T-cell (primary cell): ENCODE data around the gene COL4A1. TPM values are rescaled to one million over a fixed set of nuclear protein-coding genes. Genes with fewer than 3 reads are reported as not detected.

Source experiments
- ATAC-seq, 4 experiments: fragments of 200-7000 bp in 3 of 4; fragments of 150-1000 bp in 1 of 4; cut with Tn5 transposase; replicated peaks in 1 of 4; 1 replicate in 3 of 4; 2 replicates in 1 of 4; pipeline ENCODE4 v1.10.0; 2021; ENCODE audit warnings: moderate library complexity in 3 of 4, mild to moderate bottlenecking in 2 of 4, moderate number of reproducible peaks in 1 of 4
- CTCF ChIA-PET, 2 donors: fragments of 300-600 bp; sonication (Branson Sonifier 250); formaldehyde crosslinking; loops; one replicate each; lab custom pipeline; 2022; ENCODE audit warnings: antibody characterized with exemption in 2 of 2; lab: Charles Lee
- POLR2A ChIA-PET, 2 donors: fragments of 300-600 bp; sonication (Branson Sonifier 250); formaldehyde crosslinking; loops; one replicate each; lab custom pipeline; 2022; ENCODE audit warnings: antibody characterized with exemption in 2 of 2; lab: Charles Lee
- DNase-seq, 35 experiments: peaks; one replicate each; pipeline versions ENCODE4 v3.0.0 to v3.0.0-alpha.2; 2013 to 2023
- H3K27ac ChIP-seq: one replicate; pipeline ENCODE4 v1.5.1; 2013; ENCODE audit warnings: low read length
- H3K27me3 ChIP-seq, 2 experiments: replicated peaks in 1 of 2; 1 replicate in 1 of 2; 2 replicates in 1 of 2; pipeline versions ENCODE4 v1.6.1 to v1.7.0; 2013; ENCODE audit warnings: low read length in 1 of 2, mixed read lengths in 1 of 2; ENCODE audit not compliant: control insufficient read depth in 2 of 2, insufficient read depth in 2 of 2; ENCODE audit errors: extremely low read depth in 1 of 2
- H3K36me3 ChIP-seq, 2 donors: 1 replicate in 1 of 2; 2 replicates in 1 of 2; pipeline versions ENCODE4 v1.6.1 to v1.7.0; 2013; ENCODE audit warnings: low read length in 1 of 2; ENCODE audit not compliant: control insufficient read depth in 2 of 2, insufficient read depth in 1 of 2; ENCODE audit errors: extremely low read depth in 1 of 2
- H3K4me1 ChIP-seq, 2 experiments: 1 replicate in 1 of 2; 2 replicates in 1 of 2; pipeline versions ENCODE4 v1.6.1 to v1.7.0; 2013; ENCODE audit warnings: low read length in 2 of 2, mixed read lengths in 1 of 2; ENCODE audit not compliant: insufficient read depth in 2 of 2, control insufficient read depth in 1 of 2; ENCODE audit errors: extremely low read depth in 1 of 2
- H3K4me3 ChIP-seq, 2 donors: 1 replicate in 1 of 2; 2 replicates in 1 of 2; pipeline versions ENCODE4 v1.5.1 to v1.7.0; 2013; ENCODE audit warnings: mild to moderate bottlenecking in 2 of 2, low read length in 1 of 2, moderate library complexity in 1 of 2; ENCODE audit not compliant: control insufficient read depth in 1 of 2; ENCODE audit errors: extremely low read depth in 1 of 2
- H3K9me3 ChIP-seq: 2 replicates; pipeline ENCODE4 v1.7.0; 2013
- H3K27ac Mint-ChIP-seq, 2 donors: one replicate each; pipeline ENCODE4 v1.8.0; 2020 to 2021; ENCODE audit warnings: mild to moderate bottlenecking in 2 of 2, mixed read lengths in 2 of 2
- H3K27me3 Mint-ChIP-seq, 2 donors: one replicate each; pipeline ENCODE4 v1.8.0; 2021 to 2022; ENCODE audit warnings: mixed read lengths in 2 of 2
- H3K36me3 Mint-ChIP-seq: one replicate; pipeline ENCODE4 v1.8.0; 2021; ENCODE audit warnings: mixed read lengths
- H3K4me1 Mint-ChIP-seq, 3 donors: one replicate each; pipeline ENCODE4 v1.8.0; 2020 to 2022; ENCODE audit warnings: mixed read lengths in 3 of 3, mild to moderate bottlenecking in 1 of 3
- H3K4me3 Mint-ChIP-seq, 3 donors: one replicate each; pipeline ENCODE4 v1.8.0; 2020 to 2022; ENCODE audit warnings: mild to moderate bottlenecking in 3 of 3, mixed read lengths in 3 of 3, moderate library complexity in 3 of 3
- H3K9me3 Mint-ChIP-seq, 3 donors: one replicate each; pipeline ENCODE4 v1.8.0; 2020 to 2022; ENCODE audit warnings: mixed read lengths in 3 of 3
- WGBS: methylation state at CpG from one replicate; pipeline ENCODE4 v1.1.5; 2013; ENCODE audit warnings: missing lambda C conversion rate; ENCODE audit not compliant: insufficient coverage; 5-methylcytosine and 5-hydroxymethylcytosine counted together
- total RNA-seq, 35 experiments: library from RNA in 6 of 35; stranded (reverse) in 6 of 35; fragments of 120-200 nt in 1 of 35; gene quantifications; one replicate each; pipeline versions ENCODE4 v1.2.1 to v1.2.4 and lab custom pipeline; 2013 to 2026

The COL4A1 gene
- total RNA-seq, 5 donors from 2014 or later (not counting 1 experiment from before 2014, with no cell fraction given): 0.49 to 1.3 (median 0.85) TPM; not detected in 2

DNA sequence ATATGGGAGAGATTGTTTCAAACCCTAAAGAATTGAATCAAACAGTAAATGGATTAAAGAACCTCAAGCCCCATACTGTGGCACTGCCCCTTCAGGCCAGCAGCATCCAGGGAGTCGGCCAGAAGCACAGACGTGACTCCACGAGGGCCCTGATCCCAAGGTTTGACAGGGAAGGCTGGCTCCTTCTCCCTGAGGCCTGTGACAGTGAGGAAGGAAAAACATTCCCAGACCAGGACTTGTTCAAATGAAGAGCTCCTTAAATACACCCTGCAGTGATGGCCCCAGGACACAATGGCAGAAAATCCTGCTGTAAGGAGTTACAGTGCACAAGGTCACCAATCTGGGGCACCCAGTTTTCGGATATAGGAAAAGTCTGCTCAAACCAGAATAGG is 91.0 kb downstream of the COL4A1 start:
- H3K4me3 ChIP-seq: no peak overlapping the region
- Mint-ChIP-seq H3K4me3 (no peak overlapping the region), H3K36me3 (no peaks in the 10 kb centered on the region), H3K27ac (no peak overlapping the region), H3K4me1 (no peaks in the 10 kb centered on the region), H3K9me3 (no peaks in the 10 kb centered on the region), H3K27me3 (peaks cover 3 to 24% of the 10 kb centered on the region in 2 donors)
- ChIA-PET CTCF (interaction anchor here in 1 of 2 donors (0.6 kb wide), 1 partner anchor 153 kb away, joined by 3 read pairs; no protein-coding TSS in a partner anchor), POLR2A (no interaction called here)
- ATAC-seq (no peak), DNase-seq (no peak)
- no peaks in the 10 kb centered on the region for H3K36me3 ChIP-seq
- H3K9me3 ChIP-seq: no peaks in the 10 kb centered on the region
- WGBS: no CpG with 5 or more reads among the region's 4 CpGs
- H3K27me3 ChIP-seq: peaks cover 0 to 14% of the 10 kb centered on the region in 2 experiments
- no peaks in the 10 kb centered on the region for H3K4me1 ChIP-seq
- no peak overlapping the region for H3K27ac ChIP-seq

DNA sequence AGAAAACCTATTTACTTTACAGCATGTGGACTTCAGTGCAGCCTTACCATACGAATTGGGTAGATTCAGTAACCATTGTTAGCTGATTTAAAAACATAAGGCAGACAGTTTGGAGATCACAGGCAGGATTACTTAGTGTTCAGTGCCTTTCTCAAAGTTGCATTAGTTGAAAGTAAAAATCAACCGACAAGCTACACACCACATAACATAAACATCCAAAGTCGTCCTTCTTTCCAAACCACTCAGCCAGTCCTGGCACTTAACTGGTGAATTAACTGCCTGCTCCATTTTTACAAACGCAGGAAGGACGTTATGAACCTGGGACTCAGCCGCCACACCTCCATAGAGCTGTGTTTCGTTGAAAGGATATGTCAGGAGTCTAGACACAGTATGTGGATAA is 91.4 kb downstream of the COL4A1 start:
- H3K4me3 ChIP-seq: no peak overlapping the region
- no peaks in the 10 kb centered on the region for H3K36me3 ChIP-seq
- CTCF ChIA-PET: no interaction called here
- 20% methylated on average over 1 of the region's 7 CpGs for WGBS
- POLR2A ChIA-PET: no interaction called here
- Mint-ChIP-seq H3K27ac (no peak overlapping the region), H3K4me1 (no peaks in the 10 kb centered on the region), H3K9me3 (no peaks in the 10 kb centered on the region), H3K4me3 (no peak overlapping the region), H3K36me3 (no peaks in the 10 kb centered on the region), H3K27me3 (peaks cover 5 to 24% of the 10 kb centered on the region in 2 donors)
- no peak overlapping the region for H3K27ac ChIP-seq
- ATAC-seq (no peak), DNase-seq (no peak)
- H3K27me3 ChIP-seq: peaks cover 0 to 18% of the 10 kb centered on the region in 2 experiments
- H3K9me3 ChIP-seq: no peaks in the 10 kb centered on the region
- H3K4me1 ChIP-seq: no peaks in the 10 kb centered on the region

DNA sequence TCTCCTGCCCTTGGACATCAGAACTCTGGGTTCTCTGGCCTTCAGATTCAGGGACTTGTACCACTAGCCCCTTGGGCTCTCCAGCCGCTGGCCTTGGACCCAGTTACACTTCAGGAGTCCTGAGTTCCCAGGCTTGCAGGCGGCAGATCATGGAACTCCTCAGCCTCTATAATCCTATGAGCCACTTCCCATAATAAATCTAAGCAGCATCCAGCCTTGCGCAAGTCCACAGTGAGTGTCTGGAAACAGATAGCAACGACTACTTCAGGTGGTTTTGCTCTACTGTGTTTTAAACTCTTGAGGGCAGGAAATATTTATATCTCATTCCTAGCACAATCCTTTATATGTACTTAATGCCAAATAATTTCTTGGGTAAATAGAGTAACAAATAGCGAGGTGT is 92.3 kb downstream of the COL4A1 start:
- Histone ChIP-seq H3K9me3 (no peaks in the 10 kb centered on the region), H3K4me3 (no peak overlapping the region), H3K36me3 (no peaks in the 10 kb centered on the region), H3K4me1 (no peaks in the 10 kb centered on the region), H3K27me3 (peaks cover 0 to 18% of the 10 kb centered on the region in 2 experiments), H3K27ac (no peak overlapping the region)
- ATAC-seq (no peak), DNase-seq (no peak)
- CTCF ChIA-PET: no interaction called here
- 100% methylated on average over 2 of the region's 5 CpGs for WGBS
- peaks cover 4 to 24% of the 10 kb centered on the region in 2 donors for H3K27me3 Mint-ChIP-seq
- H3K9me3 Mint-ChIP-seq: no peaks in the 10 kb centered on the region
- POLR2A ChIA-PET: no interaction called here
- no peaks in the 10 kb centered on the region for H3K36me3 Mint-ChIP-seq
- no peaks in the 10 kb centered on the region for H3K4me1 Mint-ChIP-seq
- H3K4me3 Mint-ChIP-seq: no peak overlapping the region
- no peak overlapping the region for H3K27ac Mint-ChIP-seq

DNA sequence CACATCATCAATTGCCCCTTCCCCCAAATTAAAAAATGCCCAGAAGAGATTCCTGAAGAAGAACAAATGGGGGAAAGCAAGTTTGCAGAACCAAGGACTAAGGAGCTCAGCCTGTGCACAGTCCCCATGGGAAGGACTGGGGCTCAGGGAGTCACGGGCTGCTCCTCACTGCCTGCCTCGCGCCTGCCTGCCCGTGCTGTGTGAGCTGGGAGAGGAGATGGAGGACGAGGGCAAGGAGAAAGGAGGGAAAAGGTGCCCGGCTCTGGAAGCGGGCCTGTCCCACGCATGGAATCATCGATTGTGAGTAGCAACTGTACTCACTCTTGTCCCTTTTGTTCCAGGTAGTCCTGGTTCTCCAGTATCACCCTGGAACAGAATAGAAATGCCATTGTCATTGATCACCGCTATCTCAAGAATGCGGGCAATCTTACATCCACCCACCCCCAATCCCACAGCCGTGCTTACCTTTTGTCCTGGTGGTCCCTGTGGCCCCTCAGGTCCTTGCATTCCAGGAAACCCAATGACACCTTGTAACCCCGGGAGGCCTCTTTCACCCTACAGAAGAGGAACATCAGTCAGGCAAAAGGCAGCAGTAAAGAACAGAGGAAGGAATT is 93.4 kb downstream of the COL4A1 start:
- no peaks in the 10 kb centered on the region for H3K9me3 ChIP-seq
- no peak overlapping the region for H3K4me3 ChIP-seq
- peaks cover 5 to 18% of the 10 kb centered on the region in 2 donors for H3K27me3 Mint-ChIP-seq
- no peaks in the 10 kb centered on the region for H3K9me3 Mint-ChIP-seq
- H3K4me3 Mint-ChIP-seq: no peak overlapping the region
- no peak overlapping the region for H3K27ac Mint-ChIP-seq
- ATAC-seq: no peak
- POLR2A ChIA-PET: no interaction called here
- WGBS: 85% methylated on average over 7 of the region's 13 CpGs
- no peak for DNase-seq
- no peaks in the 10 kb centered on the region for H3K36me3 ChIP-seq
- no peaks in the 10 kb centered on the region for H3K4me1 ChIP-seq
- peaks cover 0 to 18% of the 10 kb centered on the region in 2 experiments for H3K27me3 ChIP-seq
- no peaks in the 10 kb centered on the region for H3K36me3 Mint-ChIP-seq
- H3K4me1 Mint-ChIP-seq: no peaks in the 10 kb centered on the region
- no peak overlapping the region for H3K27ac ChIP-seq
- CTCF ChIA-PET: interaction anchor here in 1 of 2 donors (0.6 kb wide), 1 partner anchor 242 kb away, joined by 3 read pairs; no protein-coding TSS in a partner anchor

DNA sequence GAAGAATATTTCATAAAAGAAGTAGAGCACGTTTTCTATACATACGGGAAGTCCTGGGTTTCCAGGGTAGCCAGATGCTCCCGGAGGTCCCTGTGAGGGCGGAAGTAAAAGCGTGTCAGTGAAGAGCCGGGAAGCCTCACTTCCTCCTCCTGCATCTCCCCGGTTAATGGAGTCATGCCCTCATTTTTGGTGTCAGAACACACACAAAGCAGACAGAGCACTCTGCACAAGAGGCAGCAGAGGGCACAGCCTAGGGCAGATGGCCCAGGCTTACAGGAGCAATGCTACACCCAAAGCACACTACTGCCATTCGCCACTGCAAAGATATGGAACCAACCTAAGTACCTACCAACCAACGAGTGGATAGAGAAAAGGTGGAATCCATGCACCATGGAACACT is 94.4 kb downstream of the COL4A1 start:
- DNase-seq (no peak), ATAC-seq (no peak)
- H3K27me3 ChIP-seq: peaks cover 0 to 22% of the 10 kb centered on the region in 2 experiments
- no peaks in the 10 kb centered on the region for H3K9me3 ChIP-seq
- Mint-ChIP-seq H3K4me1 (no peaks in the 10 kb centered on the region), H3K27me3 (peaks cover 5 to 9% of the 10 kb centered on the region in 2 donors), H3K4me3 (no peak overlapping the region), H3K9me3 (no peaks in the 10 kb centered on the region), H3K27ac (no peak overlapping the region), H3K36me3 (no peaks in the 10 kb centered on the region)
- CTCF ChIA-PET: no interaction called here
- POLR2A ChIA-PET: no interaction called here
- H3K36me3 ChIP-seq: no peaks in the 10 kb centered on the region
- no peaks in the 10 kb centered on the region for H3K4me1 ChIP-seq
- WGBS: 92% methylated on average over 6 of the region's 9 CpGs
- H3K4me3 ChIP-seq: no peak overlapping the region
- H3K27ac ChIP-seq: no peak overlapping the region

DNA sequence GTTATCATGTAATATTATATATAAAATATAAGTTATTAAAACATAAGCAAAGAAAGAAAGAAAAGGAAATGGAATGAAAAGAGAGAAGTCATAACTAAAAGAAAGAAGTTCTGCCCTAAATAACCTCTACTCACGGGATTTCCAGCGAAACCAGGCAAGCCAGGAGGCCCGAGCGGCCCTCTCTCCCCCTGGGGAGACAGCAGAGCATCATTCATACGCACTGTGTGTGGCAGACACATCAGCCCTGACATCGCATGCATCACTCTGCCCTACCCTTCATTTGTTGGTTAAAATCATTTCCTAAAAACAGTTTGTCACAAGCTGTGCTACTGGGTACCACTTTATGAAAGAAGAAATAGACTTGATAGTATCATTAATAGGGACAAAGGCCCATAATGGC is 95.2 kb downstream of the COL4A1 start:
- no peak for ATAC-seq
- 65% methylated on average over 2 of the region's 6 CpGs for WGBS

More for the DNA sequence above, 95.2 kb downstream of the COL4A1 start:
- Histone ChIP-seq H3K27me3 (peaks cover 0 to 22% of the 10 kb centered on the region in 2 experiments), H3K4me3 (no peak overlapping the region), H3K9me3 (no peaks in the 10 kb centered on the region), H3K27ac (no peak overlapping the region), H3K4me1 (no peaks in the 10 kb centered on the region), H3K36me3 (no peaks in the 10 kb centered on the region)
- no peaks in the 10 kb centered on the region for H3K9me3 Mint-ChIP-seq
- POLR2A ChIA-PET: no interaction called here
- H3K4me3 Mint-ChIP-seq: no peak overlapping the region
- H3K36me3 Mint-ChIP-seq: no peaks in the 10 kb centered on the region
- no peaks in the 10 kb centered on the region for H3K4me1 Mint-ChIP-seq
- no peak for DNase-seq
- CTCF ChIA-PET: interaction anchor here in 1 of 2 donors (0.7 kb wide), 1 partner anchor 617 kb away, joined by 3 read pairs; no protein-coding TSS in a partner anchor
- H3K27me3 Mint-ChIP-seq: peaks cover under 1 to 5% of the 10 kb centered on the region in 2 donors
- H3K27ac Mint-ChIP-seq: no peak overlapping the region
